ENCODE data around the gene SLC22A3. TPM values are rescaled to one million over a fixed set of nuclear protein-coding genes. Genes with fewer than 3 reads are reported as not detected.

SLC22A3 gene
- total RNA-seq, 4 donors from 2014 or later: 16.1 to 39.2 (median 28.1) TPM

DNA sequence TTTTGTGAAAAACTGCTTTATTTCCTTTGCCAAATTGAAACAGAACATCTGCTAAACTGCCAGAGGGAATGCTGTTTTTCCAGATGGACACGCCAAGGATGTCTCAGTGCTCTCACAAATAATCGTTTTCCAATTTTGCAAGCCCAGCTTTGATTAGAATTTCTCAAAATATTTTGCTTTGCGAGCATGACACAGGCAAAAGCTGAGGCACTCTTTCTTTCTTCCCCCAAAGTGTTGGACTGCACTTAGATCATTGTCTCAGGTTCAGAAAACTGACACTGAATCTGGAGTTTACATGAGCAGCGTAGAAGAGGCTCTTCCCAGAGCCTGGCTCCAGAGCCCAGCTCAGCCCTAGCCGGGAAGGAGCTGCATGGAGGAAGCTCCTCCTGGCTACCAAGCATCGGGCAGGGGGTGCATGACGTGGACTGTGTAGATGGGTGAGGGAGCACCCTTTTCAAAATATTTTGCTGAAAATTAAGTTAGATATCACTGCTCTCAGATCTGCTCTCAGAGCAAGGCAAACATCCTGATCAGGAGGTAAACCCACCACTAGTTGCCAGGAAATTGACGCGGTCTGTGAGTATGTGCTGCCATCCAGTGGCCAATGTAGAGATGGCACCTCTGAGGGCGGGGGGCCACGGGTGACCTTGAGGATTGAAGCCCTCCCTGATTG is 107.5 kb downstream of the SLC22A3 start:
- Histone ChIP-seq H3K4me1 (no peaks in the 10 kb centered on the region), H3K27ac (peak overlapping the region; percentile 76 to 79), H3K9me3 (no peaks in the 10 kb centered on the region), H3K4me3 (peak overlapping the region in 1 of 2 donors; percentile 24), H3K36me3 (no peaks in the 10 kb centered on the region), H3K27me3 (no peaks in the 10 kb centered on the region)
- intact Hi-C loops (cut with DNase I; ENCODE audit: low total_unique reads): loop anchor here (5.0 kb wide), 3 partner anchors 318 to 593 kb away; no protein-coding TSS in a partner anchor
- TF ChIP-seq, protein P1, sequence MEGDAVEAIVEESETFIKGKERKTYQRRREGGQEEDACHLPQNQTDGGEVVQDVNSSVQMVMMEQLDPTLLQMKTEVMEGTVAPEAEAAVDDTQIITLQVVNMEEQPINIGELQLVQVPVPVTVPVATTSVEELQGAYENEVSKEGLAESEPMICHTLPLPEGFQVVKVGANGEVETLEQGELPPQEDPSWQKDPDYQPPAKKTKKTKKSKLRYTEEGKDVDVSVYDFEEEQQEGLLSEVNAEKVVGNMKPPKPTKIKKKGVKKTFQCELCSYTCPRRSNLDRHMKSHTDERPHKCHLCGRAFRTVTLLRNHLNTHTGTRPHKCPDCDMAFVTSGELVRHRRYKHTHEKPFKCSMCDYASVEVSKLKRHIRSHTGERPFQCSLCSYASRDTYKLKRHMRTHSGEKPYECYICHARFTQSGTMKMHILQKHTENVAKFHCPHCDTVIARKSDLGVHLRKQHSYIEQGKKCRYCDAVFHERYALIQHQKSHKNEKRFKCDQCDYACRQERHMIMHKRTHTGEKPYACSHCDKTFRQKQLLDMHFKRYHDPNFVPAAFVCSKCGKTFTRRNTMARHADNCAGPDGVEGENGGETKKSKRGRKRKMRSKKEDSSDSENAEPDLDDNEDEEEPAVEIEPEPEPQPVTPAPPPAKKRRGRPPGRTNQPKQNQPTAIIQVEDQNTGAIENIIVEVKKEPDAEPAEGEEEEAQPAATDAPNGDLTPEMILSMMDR (IDR thresholded peaks at IDR 0.05): peak; percentile 82 to 98 (median 94)
- no peak for TF ChIP-seq POLR2A (IDR thresholded peaks at IDR 0.05)
- peak; percentile 70 to 79 for DNase-seq

DNA sequence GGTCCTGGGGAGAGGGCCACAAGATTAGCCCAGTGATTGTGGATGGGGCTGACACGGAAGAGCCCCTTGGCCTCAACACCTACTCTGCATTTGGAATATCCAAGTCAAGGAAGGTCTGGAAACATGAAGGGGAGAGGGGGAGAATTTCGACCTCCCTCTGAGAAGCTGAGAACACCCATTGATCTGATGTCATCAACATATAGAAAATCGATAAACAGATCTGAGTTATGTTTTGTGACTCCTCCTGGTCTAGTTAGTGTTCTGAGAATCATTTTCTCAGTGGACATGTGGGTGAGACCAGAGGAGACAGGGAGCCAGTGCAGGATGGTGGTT is 108.0 kb downstream of the SLC22A3 start:
- Histone ChIP-seq H3K4me1 (no peaks in the 10 kb centered on the region), H3K36me3 (no peaks in the 10 kb centered on the region), H3K27ac (peak overlapping the region; percentile 76 to 79), H3K4me3 (no peak overlapping the region), H3K27me3 (no peaks in the 10 kb centered on the region), H3K9me3 (no peaks in the 10 kb centered on the region)
- no peak for DNase-seq
- intact Hi-C loops (cut with DNase I; ENCODE audit: low total_unique reads): loop anchor here (5.0 kb wide), 3 partner anchors 319 to 594 kb away; no protein-coding TSS in a partner anchor
- TF ChIP-seq, protein P1 (IDR thresholded peaks at IDR 0.05): no peak
- TF ChIP-seq POLR2A (IDR thresholded peaks at IDR 0.05): no peak

DNA sequence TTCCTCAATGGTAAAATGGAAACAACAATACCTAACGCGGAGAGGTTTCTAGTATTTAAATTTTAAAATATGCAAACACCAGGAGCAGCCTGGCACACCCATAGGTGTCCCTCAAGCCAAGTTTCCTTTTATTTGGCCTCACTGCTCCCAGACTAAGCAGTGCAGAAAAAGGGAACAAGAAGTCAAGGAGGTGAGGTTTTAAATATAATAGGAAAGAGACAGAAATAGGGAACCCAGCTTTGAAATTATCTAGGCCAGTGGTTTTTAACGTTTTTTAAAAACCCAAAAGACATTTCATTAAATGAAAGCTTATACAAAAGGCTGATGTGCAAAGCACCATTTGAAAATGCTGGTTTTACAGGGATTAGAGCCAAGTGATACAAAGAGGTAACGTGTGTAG is 109.6 kb downstream of the SLC22A3 start:
- H3K4me3 ChIP-seq: no peak overlapping the region
- intact Hi-C loops (cut with DNase I; ENCODE audit: low total_unique reads): loop anchor here (5.0 kb wide), 3 partner anchors 321 to 596 kb away; no protein-coding TSS in a partner anchor
- DNase-seq: no peak
- H3K9me3 ChIP-seq: no peaks in the 10 kb centered on the region
- no peaks in the 10 kb centered on the region for H3K27me3 ChIP-seq
- no peaks in the 10 kb centered on the region for H3K36me3 ChIP-seq
- no peak overlapping the region for H3K27ac ChIP-seq
- no peaks in the 10 kb centered on the region for H3K4me1 ChIP-seq
- TF ChIP-seq POLR2A (IDR thresholded peaks at IDR 0.05): no peak
- TF ChIP-seq, protein P1 (IDR thresholded peaks at IDR 0.05): no peak

DNA sequence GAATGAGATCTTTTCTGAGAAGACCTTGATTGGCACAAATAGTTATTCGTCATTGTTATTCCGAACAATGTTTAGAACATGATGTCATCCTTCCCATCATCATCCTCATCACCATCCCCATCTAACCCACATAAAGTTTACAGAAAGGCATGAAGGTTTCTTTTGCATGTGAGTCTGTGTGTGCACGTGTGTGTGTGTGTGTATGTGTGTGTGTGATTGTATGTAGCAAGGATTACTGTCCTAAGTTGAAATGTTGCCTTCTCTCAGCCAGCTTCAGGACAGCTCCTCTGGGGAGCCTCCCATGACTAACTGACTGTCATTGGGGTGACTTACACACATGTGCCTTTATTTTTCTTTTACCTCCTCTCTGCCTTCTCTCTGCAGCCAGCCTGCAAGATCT is 113.5 kb downstream of the SLC22A3 start:
- intact Hi-C loops (cut with DNase I; ENCODE audit: low total_unique reads): no loop called here
- H3K4me3 ChIP-seq: no peak overlapping the region
- DNase-seq: no peak
- no peaks in the 10 kb centered on the region for H3K4me1 ChIP-seq
- H3K36me3 ChIP-seq: no peaks in the 10 kb centered on the region
- H3K27ac ChIP-seq: no peak overlapping the region
- H3K9me3 ChIP-seq: no peaks in the 10 kb centered on the region
- TF ChIP-seq POLR2A (IDR thresholded peaks at IDR 0.05): no peak
- TF ChIP-seq, protein P1 (IDR thresholded peaks at IDR 0.05): no peak
- no peaks in the 10 kb centered on the region for H3K27me3 ChIP-seq

DNA sequence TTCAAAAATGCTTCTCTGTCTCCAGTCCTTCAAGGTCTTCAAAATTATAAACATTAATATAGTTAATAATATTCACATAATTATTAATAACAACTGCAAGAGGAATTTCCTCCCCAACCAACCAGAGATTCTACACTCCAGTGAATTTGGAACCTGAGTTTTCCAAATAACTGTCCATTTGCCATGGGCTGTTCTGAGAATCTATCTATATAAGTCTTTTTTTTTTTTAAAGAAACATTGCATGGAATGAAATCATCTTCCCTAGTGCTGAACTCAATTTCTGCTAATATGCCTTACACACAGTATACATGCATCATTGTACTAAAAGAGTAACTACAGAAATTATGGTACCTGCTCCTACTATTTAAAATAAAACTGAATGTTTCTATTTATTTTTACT is 113.9 kb downstream of the SLC22A3 start:
- no peaks in the 10 kb centered on the region for H3K27me3 ChIP-seq
- no peaks in the 10 kb centered on the region for H3K9me3 ChIP-seq
- no peak for DNase-seq
- intact Hi-C loops (cut with DNase I; ENCODE audit: low total_unique reads): no loop called here
- H3K4me1 ChIP-seq: no peaks in the 10 kb centered on the region
- H3K36me3 ChIP-seq: no peaks in the 10 kb centered on the region
- no peak overlapping the region for H3K27ac ChIP-seq
- TF ChIP-seq POLR2A (IDR thresholded peaks at IDR 0.05): no peak
- TF ChIP-seq, protein P1 (IDR thresholded peaks at IDR 0.05): no peak
- H3K4me3 ChIP-seq: no peak overlapping the region

Measured in uterus (tissue), 4 donors.